HepG2 (cell line): ENCODE data around the gene NOP9. TPM values are rescaled to one million over a fixed set of nuclear protein-coding genes. Genes with fewer than 3 reads are reported as not detected.

Experiments used
- ARHGAP35 ChIP-seq: sonication (generic); formaldehyde crosslinking; IDR thresholded peaks from 2 replicates; pipeline ENCODE4 v1.9.0; 2022; ENCODE audit warnings: mild to moderate bottlenecking, inconsistent platforms, moderate library complexity, missing genetic modification reagents, borderline replicate concordance
- ARNT2 ChIP-seq: sonication (generic); formaldehyde crosslinking; IDR thresholded peaks from 2 replicates; pipeline ENCODE4 v1.8.0; 2022; ENCODE audit warnings: mild to moderate bottlenecking, low read depth, missing genetic modification reagents, moderate library complexity
- ARNTL ChIP-seq: sonication (generic); formaldehyde crosslinking; IDR thresholded peaks from 2 replicates; pipeline ENCODE4 v1.4.0; 2020; ENCODE audit warnings: mild to moderate bottlenecking, missing genetic modification reagents
- CENPT ChIP-seq: sonication (generic); formaldehyde crosslinking; IDR thresholded peaks from 2 replicates; pipeline ENCODE4 v1.8.0; 2022; ENCODE audit warnings: low read depth, mild to moderate bottlenecking, moderate library complexity, missing genetic modification reagents
- CHD2 ChIP-seq: IDR thresholded peaks from 2 replicates; pipeline ENCODE4 v1.6.1; 2011; ENCODE audit warnings: low read depth, low read length, improper control_type of control experiment
- GATAD2A ChIP-seq: IDR thresholded peaks from 2 replicates; pipeline ENCODE4 v1.6.1; 2016
- MEF2D ChIP-seq: sonication (generic); formaldehyde crosslinking; IDR thresholded peaks from 2 replicates; pipeline ENCODE4 v1.5.1; 2020; ENCODE audit warnings: mild to moderate bottlenecking, missing genetic modification reagents
- NBN ChIP-seq: fragments of 450-650 bp; conservative IDR thresholded peaks from 2 replicates; pipeline ENCODE4 v1.6.1; 2017
- NFAT5 ChIP-seq: sonication (generic); formaldehyde crosslinking; IDR thresholded peaks from 2 replicates; pipeline ENCODE4 v1.4.0; 2020; ENCODE audit warnings: missing genetic modification reagents
- NFE2L2 ChIP-seq: fragments of 150-350 bp; IDR thresholded peaks from 2 replicates; pipeline ENCODE4 v1.6.1; 2014; ENCODE audit warnings: low read length
- NFRKB ChIP-seq: fragments of 450-650 bp; IDR thresholded peaks from 2 replicates; pipeline ENCODE4 v1.6.1; 2017
- POLR2G ChIP-seq: fragments of 200-400 bp; formaldehyde crosslinking; IDR thresholded peaks from 2 replicates; pipeline ENCODE4 v1.6.1; 2018; ENCODE audit warnings: mild to moderate bottlenecking, low read depth, low read length, moderate library complexity
- PRPF4 ChIP-seq: fragments of 200-400 bp; formaldehyde crosslinking; IDR thresholded peaks from 2 replicates; pipeline ENCODE4 v1.6.1; 2016; ENCODE audit warnings: low read length, low read depth; ENCODE audit not compliant: poor library complexity, severe bottlenecking
- RAD21 ChIP-seq: fragments of 450-650 bp; formaldehyde crosslinking; IDR thresholded peaks from 2 replicates; pipeline ENCODE4 v1.5.0; 2020; ENCODE audit warnings: mild to moderate bottlenecking
- SETDB1 ChIP-seq: sonication (generic); formaldehyde crosslinking; IDR thresholded peaks from 2 replicates; pipeline ENCODE4 v1.5.1; 2020; ENCODE audit warnings: missing genetic modification reagents, mild to moderate bottlenecking, borderline replicate concordance
- SKI ChIP-seq: fragments of 450-650 bp; IDR thresholded peaks from one replicate; pipeline ENCODE4 v1.6.1; 2018; ENCODE audit warnings: mild to moderate bottlenecking; ENCODE audit not compliant: partially characterized antibody
- SRSF4 ChIP-seq: fragments of 200-400 bp; formaldehyde crosslinking; IDR thresholded peaks from one replicate; pipeline ENCODE4 v1.6.1; 2018; ENCODE audit warnings: mild to moderate bottlenecking, low read depth, low read length, moderate library complexity; ENCODE audit not compliant: poor library complexity, severe bottlenecking
- STAG1 ChIP-seq: sonication (generic); formaldehyde crosslinking; IDR thresholded peaks from 2 replicates; pipeline ENCODE4 v1.4.0; 2020; ENCODE audit warnings: missing genetic modification reagents
- SUZ12 ChIP-seq: fragments of 150-350 bp; IDR thresholded peaks from 2 replicates; pipeline ENCODE4 v1.6.1; 2014; ENCODE audit warnings: low read depth, low read length
- TFDP2 ChIP-seq: sonication (generic); formaldehyde crosslinking; IDR thresholded peaks from 2 replicates; pipeline ENCODE4 v1.4.0; 2020; ENCODE audit warnings: missing genetic modification reagents
- XRCC5 ChIP-seq: fragments of 200-400 bp; formaldehyde crosslinking; optimal IDR thresholded peaks from 2 replicates; pipeline ENCODE3; 2017; ENCODE audit warnings: mild to moderate bottlenecking, low read length
- ZBTB20 ChIP-seq: sonication (generic); formaldehyde crosslinking; IDR thresholded peaks from 2 replicates; pipeline ENCODE4 v1.8.1; 2023; ENCODE audit warnings: missing genetic modification reagents, low read depth, mild to moderate bottlenecking, borderline replicate concordance
- ZFP1 ChIP-seq: IDR thresholded peaks from 2 replicates; pipeline ENCODE4 v1.6.1; 2016
- ZFYVE20 ChIP-seq: sonication (generic); formaldehyde crosslinking; IDR thresholded peaks from 2 replicates; pipeline ENCODE4 v1.8.0; 2023; ENCODE audit warnings: low read depth, mild to moderate bottlenecking, moderate library complexity, missing genetic modification reagents, borderline replicate concordance
- ZNF598 ChIP-seq: sonication (generic); formaldehyde crosslinking; IDR thresholded peaks from 2 replicates; pipeline ENCODE4 v1.5.1; 2020; ENCODE audit warnings: mild to moderate bottlenecking, missing genetic modification reagents, borderline replicate concordance
- ZNF709 ChIP-seq: sonication (generic); formaldehyde crosslinking; IDR thresholded peaks from 2 replicates; pipeline ENCODE4 v1.5.0; 2020; ENCODE audit warnings: mild to moderate bottlenecking, missing genetic modification reagents
- polyA plus RNA-seq, 8 experiments: library from polyadenylated mRNA; depleted of rRNA in 3 of 8; stranded (reverse) in 7 of 8; unstranded in 1 of 8; fragments of >200 nt; fragmentation: Illumina TruSeq in 4 of 8; extraction: Trizol in 4 of 8; gene quantifications; 2 replicates each; pipeline versions ENCODE4 v1.2.1 to v1.2.3, GENCODE V29; 2011 to 2016; ENCODE audit warnings: low read depth in 4 of 8, missing spikeins in 1 of 8, mixed read lengths in 1 of 8; ENCODE audit not compliant: insufficient read depth in 1 of 8
- total RNA-seq, 5 experiments: library from RNA; depleted of rRNA; stranded (reverse); fragments of >200 nt; fragmentation: Illumina TruSeq; extraction: Trizol; gene quantifications; 2 replicates each; pipeline ENCODE4 v1.2.3, GENCODE V29; 2016; ENCODE audit warnings: low read depth in 1 of 5

Gene NOP9
- total and polyA plus RNA-seq, 2 of the 13 experiments (the other 11 are each of a cell fraction or from before 2014, with no cell fraction given), result 24.5 to 61.6 TPM

GRCh38 chr14:24252289-24253124 lies 47.1 kb upstream of the NOP9 start (continued):
- TF ChIP-seq ZFYVE20 (CRISPR knock-in tag), result no peak
- TF ChIP-seq SRSF4, result no peak
- TF ChIP-seq ARHGAP35 (CRISPR knock-in tag), result peak; percentile 78; the same call in 1 of the 2 replicates
- TF ChIP-seq ARNTL, result peak; percentile 65; the same call in 1 of the 2 replicates
- TF ChIP-seq MEF2D (CRISPR knock-in tag), result peak; percentile 65; the same call in 1 of the 2 replicates
- TF ChIP-seq SUZ12, result no peak
- 0 out of 2 replicates have a peak, but pooled peaks have one; percentile 35 for TF ChIP-seq POLR2G
- no peak for TF ChIP-seq ZNF709 (CRISPR knock-in tag)
- no peak for TF ChIP-seq NFE2L2
- 0 out of 2 replicates have a peak, but pooled peaks have one; percentile 3 for TF ChIP-seq STAG1 (CRISPR knock-in tag)
- no peak for TF ChIP-seq SKI
- TF ChIP-seq NFRKB, result no peak
- TF ChIP-seq TFDP2 (CRISPR knock-in tag), result no peak
- peak; percentile 91 for TF ChIP-seq GATAD2A
- TF ChIP-seq CHD2, result 0 out of 2 replicates have a peak, but pooled peaks have one; percentile 19
- TF ChIP-seq ZNF598 (CRISPR knock-in tag), result peak; percentile 70; the same call in 1 of the 2 replicates
- peak; percentile 51 for TF ChIP-seq XRCC5
- peak; percentile 87; the same call in 1 of the 2 replicates for TF ChIP-seq ZBTB20
- TF ChIP-seq PRPF4, result no peak
- no peak for TF ChIP-seq NBN
- no peak for TF ChIP-seq ZFP1 (CRISPR knock-in tag)
- no peak; the same call in 1 of the 2 replicates for TF ChIP-seq SETDB1 (CRISPR knock-in tag)
- 0 out of 2 replicates have a peak, but pooled peaks have one; percentile 43 for TF ChIP-seq ARNT2 (CRISPR knock-in tag)
- no peak; the same call in 1 of the 2 replicates for TF ChIP-seq RAD21 (CRISPR knock-in tag)
- no peak for TF ChIP-seq CENPT
- no peak for TF ChIP-seq NFAT5
